Keratinocyte (primary cell): Measurements from ENCODE around the gene NLGN1. TPM values are rescaled to one million over a fixed set of nuclear protein-coding genes. Genes with fewer than 3 reads are reported as not detected.

ENCODE experiments used
- DNase-seq: peaks from one replicate; pipeline ENCODE4 v3.0.0-alpha.2; 2011; ENCODE audit warnings: low read depth, missing footprints, low spot score
- FAIRE-seq: peaks from 2 replicates; lab custom pipeline; 2011; peaks lifted over from hg19 to GRCh38; lab: Jason Lieb, UNC
- H2AFZ ChIP-seq: 2 replicates; pipeline ENCODE4 v1.6.0; 2012; ENCODE audit warnings: low read length, control low read depth, inconsistent platforms; ENCODE audit not compliant: control insufficient read depth
- H3K27ac ChIP-seq: 2 replicates; pipeline ENCODE4 v1.5.1; 2011; ENCODE audit warnings: low read length; ENCODE audit not compliant: control insufficient read depth, insufficient read depth
- H3K27me3 ChIP-seq: 3 replicates; pipeline ENCODE4 v1.6.0; 2011; ENCODE audit warnings: low read length; ENCODE audit not compliant: control insufficient read depth, insufficient read depth; ENCODE audit errors: extremely low read depth
- H3K36me3 ChIP-seq, 2 experiments: 2 replicates in 1 of 2; 3 replicates in 1 of 2; pipeline ENCODE4 v1.5.1; 2011; ENCODE audit warnings: low read length in 2 of 2, mild to moderate bottlenecking in 1 of 2; ENCODE audit not compliant: control insufficient read depth in 2 of 2, insufficient read depth in 2 of 2; ENCODE audit errors: extremely low read depth in 1 of 2
- H3K4me1 ChIP-seq: 3 replicates; pipeline ENCODE4 v1.5.1; 2011; ENCODE audit warnings: low read length; ENCODE audit not compliant: control insufficient read depth, insufficient read depth; ENCODE audit errors: extremely low read depth
- H3K4me2 ChIP-seq: 3 replicates; pipeline ENCODE4 v1.6.0; 2011; ENCODE audit warnings: low read depth, low read length; ENCODE audit not compliant: control insufficient read depth, insufficient read depth; ENCODE audit errors: extremely low read depth
- H3K4me3 ChIP-seq, 3 experiments: fragments of 200-600 bp in 1 of 3; sonication (generic) in 1 of 3; 2 replicates in 2 of 3; 3 replicates in 1 of 3; pipeline ENCODE4 v1.5.1; 2011 to 2016; ENCODE audit warnings: low read length in 3 of 3, mild to moderate bottlenecking in 3 of 3, control low read depth in 2 of 3, inconsistent platforms in 1 of 3, low read depth in 1 of 3, mixed read lengths in 1 of 3, mixed run types in 1 of 3, moderate library complexity in 1 of 3; ENCODE audit not compliant: control insufficient read depth in 2 of 3, insufficient read depth in 2 of 3; ENCODE audit errors: extremely low read depth in 1 of 3
- H3K79me2 ChIP-seq: 2 replicates; pipeline ENCODE4 v1.6.0; 2012; ENCODE audit warnings: low read length; ENCODE audit not compliant: control insufficient read depth, insufficient read depth
- H3K9ac ChIP-seq: 3 replicates; pipeline ENCODE4 v1.6.0; 2011; ENCODE audit warnings: low read length; ENCODE audit not compliant: control insufficient read depth, insufficient read depth; ENCODE audit errors: extremely low read depth
- H3K9me1 ChIP-seq: 3 replicates; pipeline ENCODE4 v1.6.0; 2011; ENCODE audit warnings: low read length; ENCODE audit not compliant: control insufficient read depth, insufficient read depth; ENCODE audit errors: extremely low read depth
- H3K9me3 ChIP-seq: 2 replicates; pipeline ENCODE4 v1.5.1; 2012; ENCODE audit warnings: low read depth, low read length; ENCODE audit not compliant: control insufficient read depth
- H4K20me1 ChIP-seq: 3 replicates; pipeline ENCODE4 v1.6.0; 2011; ENCODE audit warnings: low read length; ENCODE audit not compliant: control insufficient read depth, insufficient read depth; ENCODE audit errors: extremely low read depth
- CTCF ChIP-seq, 3 experiments: IDR thresholded peaks in 1 of 3; conservative IDR thresholded peaks in 1 of 3; optimal IDR thresholded peaks in 1 of 3; 2 replicates in 2 of 3; 3 replicates in 1 of 3; pipeline versions ENCODE3 to v1.5.1; 2011; ENCODE audit warnings: low read length in 3 of 3, mild to moderate bottlenecking in 3 of 3, moderate library complexity in 2 of 3, control low read depth in 1 of 3, inconsistent platforms in 1 of 3; ENCODE audit not compliant: insufficient read depth in 2 of 3; ENCODE audit errors: extremely low read depth in 1 of 3
- EZH2 ChIP-seq: IDR thresholded peaks from one replicate; pipeline ENCODE4 v1.6.1; 2012; ENCODE audit warnings: inconsistent platforms, mild to moderate bottlenecking, low read length, moderate library complexity
- dilution Hi-C: fragments of 300-500 bp; cut with MboI; formaldehyde crosslinking; loops from one replicate; pipeline ENCODE4 v1.7.0; 2020; ENCODE audit warnings: low sequenced_read_pairs; ENCODE audit not compliant: extremely low pct_ligation_motif_present
- polyA plus RNA-seq, 5 experiments: library from polyadenylated mRNA; depleted of rRNA in 3 of 5; stranded (reverse) in 3 of 5; stranded (forward) in 1 of 5; unstranded in 1 of 5; fragments of >200 nt; gene quantifications; 1 replicate in 1 of 5; 2 replicates in 3 of 5; 3 replicates in 1 of 5; pipeline versions ENCODE4 v1.2.1 to v1.2.3, GENCODE V29; 2011 to 2012; ENCODE audit warnings: missing spikeins in 2 of 5, low read depth in 1 of 5, low replicate concordance in 1 of 5

NLGN1 gene
- polyA plus RNA-seq, 1 donor (not counting 4 experiments of a cell fraction or from before 2014, with no cell fraction given), result not detected

DNA sequence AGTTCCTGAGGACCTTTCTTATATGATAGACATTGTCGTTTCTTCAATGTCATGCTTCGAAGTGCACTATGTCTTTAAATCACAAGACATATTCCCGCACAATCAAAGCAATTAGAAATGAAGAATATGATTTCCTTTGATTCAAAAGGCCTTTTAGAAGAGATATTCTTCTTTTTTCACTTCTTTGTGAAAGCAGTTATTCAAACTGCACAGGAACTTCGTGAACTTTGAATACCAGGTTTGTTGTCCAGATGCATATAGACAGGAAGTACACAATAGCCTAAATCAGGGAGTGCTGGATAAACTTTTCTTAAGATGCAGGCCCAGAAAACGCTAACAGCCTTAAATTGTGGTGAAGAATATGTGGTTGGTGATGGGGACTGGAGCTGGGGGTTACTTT, 870.5 kb downstream of the NLGN1 start:
- FAIRE-seq, result no peak
- no peak overlapping the region for H3K9ac ChIP-seq
- TF ChIP-seq CTCF (optimal IDR thresholded peaks at IDR 0.05 in 1 of 3, IDR thresholded peaks at IDR 0.05 in 1 of 3, conservative IDR thresholded peaks at IDR 0.05 in 1 of 3; ENCODE audit: extremely low read depth in 1 of 3, insufficient read depth in 2 of 3, low read length in 3 of 3), result no peak
- no peak for TF ChIP-seq EZH2
- H3K27me3 ChIP-seq, result no peaks in the 10 kb centered on the region
- no peak overlapping the region for H3K4me3 ChIP-seq
- no peaks in the 10 kb centered on the region for H3K4me1 ChIP-seq
- no peak overlapping the region for H2AFZ ChIP-seq
- H4K20me1 ChIP-seq, result no peaks in the 10 kb centered on the region
- dilution Hi-C loops, result no loop called here
- no peaks in the 10 kb centered on the region for H3K36me3 ChIP-seq
- H3K9me1 ChIP-seq, result no peaks in the 10 kb centered on the region
- DNase-seq, result no peak
- H3K27ac ChIP-seq, result no peak overlapping the region
- no peaks in the 10 kb centered on the region for H3K9me3 ChIP-seq
- H3K4me2 ChIP-seq, result no peak overlapping the region
- H3K79me2 ChIP-seq, result no peaks in the 10 kb centered on the region

DNA sequence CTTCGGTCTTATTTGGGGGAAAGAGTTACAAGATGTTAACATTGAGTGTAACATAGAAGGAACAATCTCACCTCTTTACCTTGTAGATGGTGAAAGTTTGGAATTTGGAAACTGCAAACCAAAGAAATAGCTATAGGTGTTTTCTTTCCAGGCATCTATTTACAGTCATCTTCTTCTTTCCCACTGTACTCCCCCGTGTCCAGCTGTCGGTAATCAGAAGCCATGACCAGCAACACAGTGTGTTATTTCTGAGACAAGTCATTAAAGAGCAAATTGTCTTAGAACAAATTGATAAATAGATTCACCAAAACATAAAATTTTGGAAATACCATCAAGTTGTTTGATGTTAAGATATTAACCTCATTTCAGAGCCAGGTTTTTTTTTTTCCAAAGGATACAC, 871.0 kb downstream of the NLGN1 start:
- FAIRE-seq (no peak), DNase-seq (no peak)
- H3K27me3 ChIP-seq, result no peaks in the 10 kb centered on the region
- no peak for TF ChIP-seq CTCF (optimal IDR thresholded peaks at IDR 0.05 in 1 of 3, IDR thresholded peaks at IDR 0.05 in 1 of 3, conservative IDR thresholded peaks at IDR 0.05 in 1 of 3; ENCODE audit: extremely low read depth in 1 of 3, insufficient read depth in 2 of 3, low read length in 3 of 3)
- no peak for TF ChIP-seq EZH2
- H3K4me1 ChIP-seq, result no peaks in the 10 kb centered on the region
- no peak overlapping the region for H3K4me3 ChIP-seq
- H3K27ac ChIP-seq, result no peak overlapping the region
- no peaks in the 10 kb centered on the region for H3K36me3 ChIP-seq
- no peak overlapping the region for H2AFZ ChIP-seq
- H3K9me3 ChIP-seq, result no peaks in the 10 kb centered on the region
- no peak overlapping the region for H3K9ac ChIP-seq
- dilution Hi-C loops, result no loop called here
- H3K9me1 ChIP-seq, result no peaks in the 10 kb centered on the region
- H3K4me2 ChIP-seq, result no peak overlapping the region
- no peaks in the 10 kb centered on the region for H3K79me2 ChIP-seq
- no peaks in the 10 kb centered on the region for H4K20me1 ChIP-seq
